K562 (cell line): Measurements from ENCODE around the gene TIAM1. TPM values are rescaled to one million over a fixed set of nuclear protein-coding genes. Genes with fewer than 3 reads are reported as not detected.

ENCODE experiments used
- ATAC-seq: fragments of 200-7000 bp; cut with Tn5 transposase; 3 replicates; pipeline ENCODE4 v1.9.1; 2020; ENCODE audit warnings: moderate library complexity
- BruUV-seq: library from RNA; stranded (reverse); fragments of 400-500 nt; replicated peaks from 2 replicates; lab custom pipeline; 2021; lab: Mats Ljungman, UMichigan
- CTCF ChIA-PET: fragments of 300-600 bp; formaldehyde crosslinking; extraction: SDS; loops from one replicate; lab custom pipeline; 2021; ENCODE audit warnings: low intra/inter-chr PET ratio; lab: Yijun Ruan, JAX
- POLR2A ChIA-PET: fragments of 300-600, 350-650 bp; sonication (Branson Sonifier 250); formaldehyde crosslinking; extraction: SDS; loops from one replicate; lab custom pipeline; 2021; ENCODE audit warnings: antibody characterized with exemption, inconsistent platforms; lab: Yijun Ruan, JAX
- DNase-seq, 4 experiments: peaks; one replicate each; pipeline versions ENCODE4 v3.0.0 to v3.0.0-alpha.2; 2011 to 2018; ENCODE audit warnings: low spot score in 3 of 4, mixed read lengths in 3 of 4; ENCODE audit errors: extremely low read depth in 1 of 4
- FAIRE-seq: peaks from 2 replicates; lab custom pipeline; 2011; peaks lifted over from hg19 to GRCh38; lab: Jason Lieb, UNC
- H2AFZ ChIP-seq: 2 replicates; pipeline ENCODE4 v1.6.0; 2011; ENCODE audit warnings: low read depth, low read length, control low read depth, inconsistent platforms
- H3K27ac ChIP-seq: fragments of 200-600 bp; 3 replicates; pipeline ENCODE4 v1.8.0; 2011; ENCODE audit warnings: low read depth, mild to moderate bottlenecking, control low read depth, inconsistent platforms, low read length, moderate library complexity, mixed read lengths; ENCODE audit errors: extremely low read depth
- H3K27me3 ChIP-seq, 2 experiments: fragments of 300-600 bp in 1 of 2; 2 replicates in 1 of 2; 3 replicates in 1 of 2; pipeline versions ENCODE4 v1.6.0 to v1.8.0; 2011; ENCODE audit warnings: inconsistent platforms in 2 of 2, low read length in 2 of 2, mild to moderate bottlenecking in 1 of 2, mixed read lengths in 1 of 2, moderate library complexity in 1 of 2; ENCODE audit not compliant: control insufficient read depth in 2 of 2, insufficient read depth in 2 of 2
- H3K36me3 ChIP-seq: fragments of 300-600 bp; 3 replicates; pipeline ENCODE4 v1.8.0; 2011; ENCODE audit warnings: mild to moderate bottlenecking, low read length, inconsistent platforms; ENCODE audit not compliant: control insufficient read depth, insufficient read depth
- H3K4me1 ChIP-seq, 2 experiments: fragments of 200-600 bp in 1 of 2; replicated peaks in 1 of 2; 2 replicates in 1 of 2; 3 replicates in 1 of 2; pipeline versions ENCODE4 v1.5.1 to v1.8.0; 2011; ENCODE audit warnings: inconsistent platforms in 2 of 2, low read length in 2 of 2, mild to moderate bottlenecking in 1 of 2, mixed read lengths in 1 of 2, moderate library complexity in 1 of 2; ENCODE audit not compliant: control insufficient read depth in 2 of 2, insufficient read depth in 2 of 2
- H3K4me2 ChIP-seq: 2 replicates; pipeline ENCODE4 v1.6.1; 2011; ENCODE audit warnings: low read length, control low read depth, inconsistent platforms, mixed read lengths; ENCODE audit not compliant: insufficient read depth
- H3K4me3 ChIP-seq: fragments of 200-600 bp; sonication (generic), shearing (Covaris generic); 2 replicates; pipeline ENCODE4 v1.5.1; 2016; ENCODE audit warnings: control low read depth, inconsistent platforms
- H3K79me2 ChIP-seq: fragments of 200-600 bp; 3 replicates; pipeline ENCODE4 v1.8.0; 2011; ENCODE audit warnings: low read length, inconsistent platforms; ENCODE audit not compliant: control insufficient read depth, insufficient read depth
- H3K9ac ChIP-seq, 2 experiments: 2 replicates each; pipeline versions ENCODE4 v1.6.0 to v1.6.1; 2011; ENCODE audit warnings: low read depth in 2 of 2, low read length in 2 of 2, control low read depth in 1 of 2, inconsistent platforms in 1 of 2, mild to moderate bottlenecking in 1 of 2, mixed read lengths in 1 of 2; ENCODE audit not compliant: insufficient read depth in 1 of 2
- H3K9me1 ChIP-seq: one replicate; pipeline ENCODE4 v1.6.0; 2011; ENCODE audit warnings: inconsistent platforms, mild to moderate bottlenecking, low read length, moderate library complexity; ENCODE audit not compliant: control insufficient read depth, insufficient read depth
- H3K9me3 ChIP-seq: replicated peaks from 2 replicates; pipeline ENCODE4 v1.5.1; 2011; ENCODE audit warnings: low read depth, low read length, inconsistent platforms; ENCODE audit not compliant: control insufficient read depth, insufficient read depth
- H4K20me1 ChIP-seq: replicated peaks from 2 replicates; pipeline ENCODE4 v1.6.1; 2011; ENCODE audit warnings: low read length, inconsistent platforms, mixed read lengths; ENCODE audit not compliant: control insufficient read depth, insufficient read depth
- DACH1 ChIP-seq: fragments of 450-650 bp; IDR thresholded peaks from 2 replicates; pipeline ENCODE4 v1.6.1; 2018; ENCODE audit not compliant: partially characterized antibody
- WGBS: fragments of 100-300 bp; shearing (Covaris generic); methylation state at CpG from one replicate; pipeline ENCODE4 v1.1.6; 2016; ENCODE audit warnings: low coverage, mixed read lengths; ENCODE audit not compliant: insufficient coverage; ENCODE audit errors: missing lambda C conversion rate; 5-methylcytosine and 5-hydroxymethylcytosine counted together
- in situ Hi-C: fragments of 300-500 bp; cut with MboI; formaldehyde crosslinking; loops from 4 replicates; pipeline ENCODE4 v1.15.0; 2018; ENCODE audit warnings: inconsistent platforms, mixed read lengths
- intact Hi-C: fragments of 100-400 bp; cut with micrococcal nuclease; formaldehyde crosslinking; loops from 2 replicates; pipeline ENCODE4 v1.14.2; 2022
- polyA plus RNA-seq, 8 experiments: library from polyadenylated mRNA; depleted of rRNA in 4 of 8; stranded (reverse) in 5 of 8; unstranded in 3 of 8; fragments of >200 nt; fragmentation: Nextera tagmentation in 2 of 8; fragmentation: Illumina TruSeq in 1 of 8; extraction: Ambion mirVana in 2 of 8; extraction: Trizol in 1 of 8; gene quantifications; 2 replicates each; pipeline versions ENCODE4 v1.2.1 to v1.2.3, GENCODE V29; 2011 to 2014; ENCODE audit warnings: inconsistent platforms in 1 of 8, missing spikeins in 1 of 8
- total RNA-seq, 7 experiments: library from RNA; depleted of rRNA in 6 of 7; stranded (reverse); fragments of >200 nt in 6 of 7; fragmentation: Illumina TruSeq in 2 of 7; extraction: Trizol in 2 of 7; gene quantifications; 2 replicates each; pipeline versions ENCODE4 v1.2.1 to v1.2.3, GENCODE V29; 2011 to 2021; ENCODE audit warnings: low replicate concordance in 1 of 7
- TF ChIP-seq, protein P1 (sequence below): fragments of 450-650 bp; formaldehyde crosslinking; IDR thresholded peaks from 2 replicates; pipeline ENCODE4 v1.4.0; 2020; ENCODE audit warnings: mild to moderate bottlenecking, mixed read lengths

The TIAM1 gene
- total and polyA plus RNA-seq, 9 of the 15 experiments (the other 6 are each of a cell fraction or from before 2014, with no cell fraction given) = 0.11 TPM; not detected in 8

- no peak for DNase-seq
- H3K79me2 ChIP-seq = no peaks in the 10 kb centered on the region
- H2AFZ ChIP-seq = no peak overlapping the region
- H3K4me3 ChIP-seq = no peak overlapping the region
- WGBS = 1% methylated on average over 7 of the region's 7 CpGs
- no TSS peak for BruUV-seq
- FAIRE-seq = no peak
- no peaks in the 10 kb centered on the region for H3K36me3 ChIP-seq
- in situ Hi-C loops (loop anchor here (25.0 kb wide), 1 partner anchor 1981 kb away; no protein-coding TSS in a partner anchor), intact Hi-C loops (no loop called here)
- ATAC-seq = no peak
- TF ChIP-seq, protein P1, sequence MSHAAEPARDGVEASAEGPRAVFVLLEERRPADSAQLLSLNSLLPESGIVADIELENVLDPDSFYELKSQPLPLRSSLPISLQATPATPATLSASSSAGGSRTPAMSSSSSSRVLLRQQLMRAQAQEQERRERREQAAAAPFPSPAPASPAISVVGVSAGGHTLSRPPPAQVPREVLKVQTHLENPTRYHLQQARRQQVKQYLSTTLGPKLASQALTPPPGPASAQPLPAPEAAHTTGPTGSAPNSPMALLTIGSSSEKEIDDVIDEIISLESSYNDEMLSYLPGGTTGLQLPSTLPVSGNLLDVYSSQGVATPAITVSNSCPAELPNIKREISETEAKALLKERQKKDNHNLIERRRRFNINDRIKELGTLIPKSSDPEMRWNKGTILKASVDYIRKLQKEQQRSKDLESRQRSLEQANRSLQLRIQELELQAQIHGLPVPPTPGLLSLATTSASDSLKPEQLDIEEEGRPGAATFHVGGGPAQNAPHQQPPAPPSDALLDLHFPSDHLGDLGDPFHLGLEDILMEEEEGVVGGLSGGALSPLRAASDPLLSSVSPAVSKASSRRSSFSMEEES (CRISPR knock-in tag) = 0 out of 2 replicates have a peak, but pooled peaks have one; percentile 17
- no peak for TF ChIP-seq DACH1
- no peaks in the 10 kb centered on the region for H3K9me1 ChIP-seq
- H3K27ac ChIP-seq = no peak overlapping the region
- H3K4me2 ChIP-seq = no peak overlapping the region
- no peaks in the 10 kb centered on the region for H4K20me1 ChIP-seq
- H3K4me1 ChIP-seq = no peaks in the 10 kb centered on the region
- no peaks in the 10 kb centered on the region for H3K27me3 ChIP-seq
- CTCF ChIA-PET = no interaction called here
- no peaks in the 10 kb centered on the region for H3K9me3 ChIP-seq
- H3K9ac ChIP-seq = no peak overlapping the region
- POLR2A ChIA-PET = interaction anchor here (0.6 to 0.8 kb wide), 2 partner anchors 15 to 258 kb away, joined by 3 to 4 read pairs; no protein-coding TSS in a partner anchor
Measured at GRCh38 chr21:31092832-31093625, 251.0 kb downstream of the TIAM1 start.
